HL-60/S4 (cell line): ENCODE results near the gene SCD.

Experiments used
- in situ Hi-C: fragments of 300-500 bp; cut with MboI; formaldehyde crosslinking; loops from 2 replicates; pipeline ENCODE4 v1.14.3; 2022; ENCODE audit warnings: low sequenced_read_pairs

Gene SCD

DNA sequence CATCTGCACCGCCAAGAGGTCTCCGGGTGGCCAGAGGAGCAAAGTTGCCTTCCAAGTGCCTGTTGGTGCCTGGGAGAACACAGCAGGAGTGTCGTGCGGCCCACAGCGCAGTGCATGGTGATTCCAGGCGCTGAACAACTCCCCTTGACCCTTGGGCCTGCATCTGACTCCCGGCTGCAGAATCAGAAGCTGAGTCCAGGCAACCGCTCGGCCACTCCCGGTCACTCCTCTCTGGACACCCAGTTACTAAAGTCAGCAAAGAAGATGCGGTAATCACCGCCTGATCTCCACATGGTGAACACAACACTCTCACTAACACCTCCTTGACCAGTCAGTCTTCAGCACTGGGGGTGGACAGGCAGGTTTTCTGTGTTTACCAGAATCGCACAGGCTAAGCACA is 35.5 kb downstream of the SCD start:
- in situ Hi-C loops, result no loop called here

DNA sequence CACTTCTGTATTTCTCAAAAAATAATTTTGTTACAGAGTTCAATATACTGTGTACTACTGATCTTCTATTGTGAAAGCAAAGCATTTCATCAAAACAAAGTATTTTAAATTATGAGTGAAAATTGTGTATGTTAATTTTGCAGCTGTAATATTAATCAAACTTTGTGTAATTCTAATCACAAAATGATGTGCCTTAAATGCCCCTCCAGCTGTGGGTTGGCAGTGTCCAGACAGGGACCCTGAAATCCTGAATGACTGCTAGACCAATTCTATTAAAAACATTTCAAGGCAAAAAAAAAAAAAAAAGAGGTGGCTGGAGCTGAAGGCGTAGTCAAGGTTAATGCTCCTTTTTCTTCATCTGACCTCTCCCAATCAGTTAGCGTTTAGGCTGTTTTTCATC is 36.2 kb downstream of the SCD start:
- in situ Hi-C loops, result no loop called here

DNA sequence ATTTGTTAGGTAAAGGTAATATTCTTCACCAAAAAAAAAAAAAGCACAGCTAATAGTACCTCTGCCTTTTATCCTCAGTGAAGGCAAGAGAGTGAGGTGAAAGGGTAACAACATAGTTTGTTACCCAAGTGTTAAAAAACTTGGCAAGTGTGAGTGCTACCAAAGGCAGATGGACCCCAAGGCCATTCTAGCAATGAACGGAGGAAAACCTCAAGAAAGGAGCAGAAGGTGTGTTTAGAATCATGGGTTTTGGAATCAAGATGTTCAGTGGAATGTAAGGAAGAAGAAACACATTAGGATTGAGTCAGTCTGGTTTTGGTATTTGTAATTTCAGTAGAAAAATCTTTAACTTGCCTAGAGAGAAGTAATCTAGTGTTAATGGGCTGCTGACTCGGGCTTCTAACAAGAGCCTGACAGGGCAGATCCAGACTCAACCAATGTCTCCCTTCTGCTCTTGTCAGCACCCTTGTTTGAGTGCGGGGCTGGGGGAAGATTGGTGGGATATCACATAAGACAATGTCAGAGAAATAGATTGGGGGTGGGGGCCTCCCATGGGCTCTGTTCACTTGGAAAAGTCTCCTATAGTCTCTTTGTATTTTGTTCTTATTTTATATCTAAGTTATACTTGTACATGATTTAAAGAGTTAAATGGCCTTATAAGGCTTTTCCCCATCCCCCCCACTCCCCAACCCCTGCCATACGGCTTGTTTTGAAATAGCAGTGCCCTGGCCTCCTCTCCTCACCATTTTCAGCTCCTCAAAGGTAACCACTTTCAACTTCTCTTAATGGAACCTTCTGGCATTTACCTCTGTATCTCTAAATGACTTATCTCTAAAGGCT is 44.4 kb downstream of the SCD start:
- in situ Hi-C loops, result no loop called here

DNA sequence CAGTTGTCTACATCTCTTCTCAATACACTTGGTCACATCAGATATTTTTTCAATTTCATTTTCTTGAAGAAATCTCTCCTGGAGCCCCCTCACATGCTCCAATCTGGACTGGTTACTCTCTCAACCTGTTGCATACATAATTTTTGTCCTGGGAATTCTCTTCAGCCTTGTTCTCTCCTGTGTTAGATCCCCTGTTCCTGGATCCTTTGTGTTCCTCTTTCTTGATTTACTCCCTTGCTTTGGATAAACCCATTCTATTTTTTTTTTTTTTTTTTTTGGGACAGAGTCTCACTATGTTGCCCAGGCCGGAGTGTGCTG is 45.6 kb downstream of the SCD start:
- in situ Hi-C loops, result no loop called here

DNA sequence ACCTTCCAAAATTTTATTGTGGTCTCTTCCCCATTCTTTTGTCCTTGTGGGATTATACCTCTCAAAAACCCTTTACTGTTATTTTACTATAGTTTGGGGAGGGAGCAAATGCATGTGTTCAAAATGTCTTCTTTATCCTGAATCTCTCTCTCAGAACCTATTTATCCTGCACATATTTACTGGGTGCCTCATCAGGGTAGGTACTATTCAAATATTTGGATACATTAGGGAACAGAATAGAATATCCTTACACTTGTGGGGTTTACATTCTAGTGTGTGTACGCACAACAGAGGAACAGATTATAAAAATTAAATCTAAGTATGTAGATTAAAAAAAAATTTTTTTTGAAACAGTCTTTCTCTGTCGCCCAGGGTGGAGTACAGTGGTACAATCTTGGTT is 48.6 kb downstream of the SCD start:
- in situ Hi-C loops, result no loop called here

DNA sequence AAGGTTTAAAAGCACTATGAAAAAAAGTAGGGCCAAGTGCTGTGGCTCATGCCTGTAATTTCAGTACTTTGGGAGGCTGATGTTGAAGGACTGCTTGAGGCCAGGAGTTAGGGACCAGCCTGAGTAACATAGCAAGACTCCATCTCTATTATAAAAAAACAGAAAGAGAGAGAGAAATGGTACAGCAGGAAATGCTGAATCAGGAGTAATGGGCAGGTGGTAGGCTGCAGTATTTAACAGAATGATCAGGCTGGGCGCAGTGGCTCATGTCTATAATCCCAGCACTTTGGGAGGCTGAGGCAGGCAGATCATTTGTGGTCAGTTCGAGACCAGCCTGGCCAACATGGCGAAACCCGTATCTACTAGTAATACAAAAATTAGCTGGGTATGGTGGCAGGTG is 49.6 kb downstream of the SCD start:
- in situ Hi-C loops, result no loop called here

DNA sequence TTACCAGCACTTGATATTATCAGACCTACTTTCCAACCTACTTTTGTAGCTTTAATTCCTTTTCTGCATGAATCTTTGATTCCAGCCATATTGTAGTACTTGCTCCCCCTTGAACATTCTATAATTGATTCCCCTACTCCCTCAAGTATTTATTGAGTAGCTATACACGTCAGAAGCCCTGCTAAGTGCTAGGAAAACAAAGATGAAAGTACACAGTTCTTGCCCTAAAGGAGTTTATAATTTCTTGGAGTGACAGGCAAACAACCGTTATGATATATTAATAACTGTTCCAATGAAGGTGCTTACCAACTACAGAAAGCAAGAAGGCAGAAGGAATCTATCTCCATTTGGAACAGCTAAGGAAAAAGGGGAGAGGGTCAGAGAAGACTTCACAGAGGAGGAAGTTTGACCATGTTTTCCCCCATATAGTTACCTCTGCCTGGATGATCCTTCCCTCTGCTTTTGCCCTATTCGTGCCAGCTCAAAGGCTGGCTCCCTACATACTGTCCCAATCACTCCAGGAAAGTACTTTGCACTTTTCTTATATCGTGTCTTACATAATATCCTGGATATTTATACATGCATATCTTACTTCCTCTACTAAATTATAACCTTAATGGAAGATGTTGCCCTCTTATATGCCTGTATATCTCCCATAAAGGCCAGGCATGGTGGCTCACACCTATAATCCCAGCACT is 54.7 kb downstream of the SCD start:
- in situ Hi-C loops, result no loop called here

DNA sequence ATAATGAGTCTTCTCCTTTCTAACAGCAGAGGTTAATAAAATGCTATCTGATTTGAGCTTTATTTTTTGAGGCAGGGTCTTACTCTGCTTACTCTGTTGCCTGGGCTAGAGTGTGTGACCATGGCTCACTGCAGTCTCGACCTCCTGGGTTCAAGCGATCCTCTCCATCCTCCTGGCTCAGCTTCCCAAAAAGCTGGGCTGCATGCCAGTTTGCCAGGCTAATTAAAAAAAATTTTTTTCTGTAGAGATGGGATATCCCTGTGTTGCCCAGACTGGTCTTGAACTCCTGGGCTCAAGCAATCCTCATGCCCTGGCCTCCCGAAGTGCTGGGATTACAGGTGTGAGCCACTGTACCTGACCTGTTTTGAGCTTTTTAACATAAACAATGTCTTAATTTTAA is 56.7 kb downstream of the SCD start:
- in situ Hi-C loops, result no loop called here

DNA sequence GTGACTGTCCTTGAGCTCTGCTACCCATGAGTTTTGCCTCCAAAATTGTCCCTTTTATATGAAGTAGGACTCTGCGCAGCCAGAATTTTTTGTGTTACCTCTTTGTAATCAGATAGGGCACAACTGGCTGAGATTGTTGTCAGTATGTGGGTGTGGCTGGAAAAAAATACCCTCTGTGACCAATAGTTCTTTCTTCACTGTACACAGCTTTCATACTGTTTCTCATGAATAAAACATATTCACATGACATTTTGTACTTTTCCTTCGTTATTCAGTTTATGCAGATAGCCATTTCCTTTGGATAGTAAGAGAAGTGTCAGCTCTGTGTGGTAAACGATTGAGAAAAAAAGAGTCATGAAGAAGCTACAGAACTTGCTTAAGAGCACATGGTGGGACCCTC is 66.1 kb downstream of the SCD start:
- in situ Hi-C loops, result no loop called here
